HG03135 (cell line): ENCODE results near the gene CCNQ.

ENCODE experiments used
- ATAC-seq: cut with Tn5 transposase; IDR thresholded peaks from one replicate; pipeline ENCODE4 v1.9.1; 2021; ENCODE audit warnings: mild to moderate bottlenecking, moderate library complexity; ENCODE audit not compliant: unreplicated experiment

CCNQ gene

DNA sequence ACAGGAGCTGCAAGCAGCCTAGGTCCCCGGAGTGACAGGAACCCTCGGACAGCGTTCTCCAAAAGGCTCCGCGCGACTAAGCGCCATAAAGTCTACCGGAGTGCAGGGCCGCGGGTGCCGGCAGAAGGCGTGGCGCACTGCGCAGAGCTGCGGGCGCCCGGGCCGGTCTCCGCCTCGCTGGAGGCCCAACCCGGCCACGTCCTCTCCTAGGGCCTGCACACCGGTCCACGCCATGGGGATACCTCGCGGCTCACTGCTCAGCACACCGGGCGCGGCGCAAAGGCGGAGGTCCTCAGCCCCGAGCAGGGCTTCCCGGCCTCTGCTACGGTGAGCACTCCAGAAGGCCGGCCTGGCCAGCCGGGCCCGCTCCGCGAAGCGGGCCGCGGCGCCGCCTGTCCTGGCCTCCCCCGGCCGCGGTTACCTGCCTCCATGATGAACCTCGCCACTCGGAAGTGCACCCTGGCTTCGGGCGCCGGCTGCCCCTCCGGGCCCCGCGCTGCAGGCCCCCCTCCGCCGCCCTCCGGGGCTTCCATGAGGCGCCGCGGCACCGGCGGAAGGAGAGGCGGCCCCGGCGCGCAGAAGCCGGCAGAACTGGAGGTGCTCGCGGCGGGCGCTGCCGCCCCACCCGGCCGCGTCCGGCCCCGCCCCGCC is at the start of gene CCNQ:
CCNQ (minus strand) TSS at position 599 of the 651 bp plus-strand sequence; CDS start at position 533, 66 bp downstream.
- peak; percentile 46 for ATAC-seq

DNA sequence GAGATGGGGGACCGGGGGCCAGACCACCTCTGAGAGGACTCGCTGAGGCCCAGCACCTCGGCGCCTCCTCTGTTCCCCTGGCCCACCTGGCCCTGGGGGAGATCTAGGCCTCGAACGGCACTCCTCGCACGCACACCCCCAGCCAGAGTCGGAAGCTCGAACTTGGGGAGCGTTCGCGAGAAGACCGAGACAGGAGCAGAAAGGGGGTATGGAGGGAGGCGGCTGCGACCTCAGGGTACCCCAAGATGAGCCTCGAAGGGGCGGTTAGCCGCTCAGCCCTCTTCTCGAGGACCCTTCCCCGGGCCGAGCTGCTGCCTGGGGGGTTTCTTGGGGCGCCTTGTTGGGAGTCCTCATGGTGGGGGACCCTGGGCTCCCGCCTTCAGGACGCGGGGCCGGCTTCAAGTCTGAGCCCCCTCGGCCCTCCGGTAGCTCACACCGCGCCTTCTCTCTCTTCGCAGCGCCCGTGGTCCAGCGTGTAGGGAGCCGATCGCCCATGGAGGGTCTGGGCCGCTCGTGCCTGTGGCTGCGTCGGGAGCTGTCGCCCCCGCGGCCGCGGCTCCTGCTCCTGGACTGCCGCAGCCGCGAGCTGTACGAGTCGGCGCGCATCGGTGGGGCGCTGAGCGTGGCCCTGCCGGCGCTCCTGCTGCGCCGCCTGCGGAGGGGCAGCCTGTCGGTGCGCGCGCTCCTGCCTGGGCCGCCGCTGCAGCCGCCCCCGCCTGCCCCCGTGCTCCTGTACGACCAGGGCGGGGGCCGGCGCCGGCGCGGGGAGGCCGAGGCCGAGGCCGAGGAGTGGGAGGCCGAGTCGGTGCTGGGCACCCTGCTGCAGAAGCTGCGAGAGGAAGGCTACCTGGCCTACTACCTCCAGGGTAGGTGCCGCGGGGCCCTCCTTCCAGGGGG is 48.8 kb upstream of the CCNQ start:
- ATAC-seq = no peak

DNA sequence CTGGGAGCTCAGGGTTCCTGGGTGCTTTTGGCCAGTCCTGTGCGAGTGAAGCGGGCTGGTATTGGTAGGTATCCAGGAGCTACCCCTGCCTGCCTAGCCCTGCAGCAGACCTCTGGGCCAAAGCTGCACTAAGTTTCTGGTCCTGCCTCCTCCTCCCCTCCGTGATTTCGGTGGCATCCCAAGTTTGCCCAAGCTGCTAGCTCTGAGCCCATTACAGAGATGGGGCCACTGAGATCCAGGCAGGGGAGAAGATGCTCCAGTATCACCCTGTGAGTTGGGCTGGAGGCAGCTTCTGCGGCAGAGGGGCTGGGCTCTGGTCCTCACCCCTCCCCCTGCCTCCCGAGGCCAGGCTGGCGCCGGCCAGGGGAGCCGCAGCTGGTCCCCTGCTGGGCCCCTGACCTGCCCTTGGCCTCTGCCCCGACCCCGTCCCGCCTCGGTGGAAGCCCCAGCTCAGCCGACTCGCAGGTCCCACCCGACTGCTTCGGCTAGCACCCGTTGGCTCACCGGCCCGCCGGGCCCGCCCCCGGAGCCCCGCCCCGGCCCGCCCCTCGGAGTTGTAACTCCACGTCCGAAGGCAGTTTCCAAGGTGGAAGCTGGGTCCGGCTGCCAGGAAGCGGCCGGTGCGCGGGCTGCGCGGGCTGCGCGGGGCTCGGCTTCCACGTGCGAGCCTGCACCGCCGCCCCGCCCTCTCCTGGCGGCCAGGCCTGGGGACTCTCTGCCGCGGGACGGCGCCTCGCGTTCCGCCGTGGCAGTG is 47.9 kb upstream of the CCNQ start, which contains the start of gene DUSP9:
DUSP9 (plus strand) TSS at position 584 of the 754 bp plus-strand sequence. CDS start 751 bp downstream, outside the sequence.
- no peak for ATAC-seq

DNA sequence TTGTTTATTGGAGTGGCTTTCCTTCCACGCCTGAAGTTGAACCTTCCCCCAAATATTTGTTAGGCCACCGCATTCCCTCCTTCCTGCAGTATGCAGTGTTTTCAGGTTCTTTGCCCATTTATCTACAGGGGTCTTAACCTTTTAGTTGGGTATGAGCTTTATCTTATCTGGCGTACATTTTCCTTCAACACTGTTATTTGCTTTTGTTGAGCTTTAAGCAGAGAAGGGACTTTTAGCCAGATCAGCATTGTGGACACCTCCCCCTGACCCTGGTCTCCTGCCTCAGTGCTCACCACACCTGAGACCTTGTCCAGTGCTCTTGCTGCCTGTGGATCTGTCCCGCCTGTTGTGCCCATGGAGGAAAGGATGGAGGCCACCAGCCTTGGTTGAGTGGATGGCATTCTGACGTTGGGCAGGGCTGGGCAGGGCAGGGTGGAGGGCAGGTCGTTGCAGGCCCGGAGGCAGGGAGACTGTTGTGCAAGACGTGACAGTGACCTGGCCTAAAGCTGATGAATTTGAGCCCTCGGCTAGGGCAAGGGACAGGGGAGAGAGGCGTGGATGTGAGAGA is 47.1 kb upstream of the CCNQ start:
- no peak for ATAC-seq

DNA sequence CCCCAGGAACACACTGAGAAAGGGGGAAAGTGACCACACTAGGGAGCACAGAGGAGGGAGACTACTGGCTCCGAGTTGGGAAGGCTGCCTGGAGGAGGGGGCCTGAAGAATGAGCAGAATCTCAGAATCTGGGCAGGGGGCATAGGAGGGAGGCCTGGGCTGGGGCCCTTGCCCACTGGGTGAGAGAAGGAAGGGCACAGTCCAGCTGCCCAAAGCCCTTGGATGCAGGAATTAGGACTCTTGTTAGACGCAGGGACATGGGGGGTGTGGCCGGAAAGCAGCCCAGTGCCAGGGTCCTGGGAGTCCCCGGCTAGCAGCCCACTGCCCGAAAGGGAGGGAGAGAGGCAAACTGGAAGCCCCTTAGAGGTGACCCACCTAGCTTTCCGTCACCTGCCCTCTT is 46.2 kb upstream of the CCNQ start:
- ATAC-seq = no peak

GRCh38 chrX:153644356-153645125 is 45.6 kb upstream of the CCNQ start:
- no peak for ATAC-seq

DNA sequence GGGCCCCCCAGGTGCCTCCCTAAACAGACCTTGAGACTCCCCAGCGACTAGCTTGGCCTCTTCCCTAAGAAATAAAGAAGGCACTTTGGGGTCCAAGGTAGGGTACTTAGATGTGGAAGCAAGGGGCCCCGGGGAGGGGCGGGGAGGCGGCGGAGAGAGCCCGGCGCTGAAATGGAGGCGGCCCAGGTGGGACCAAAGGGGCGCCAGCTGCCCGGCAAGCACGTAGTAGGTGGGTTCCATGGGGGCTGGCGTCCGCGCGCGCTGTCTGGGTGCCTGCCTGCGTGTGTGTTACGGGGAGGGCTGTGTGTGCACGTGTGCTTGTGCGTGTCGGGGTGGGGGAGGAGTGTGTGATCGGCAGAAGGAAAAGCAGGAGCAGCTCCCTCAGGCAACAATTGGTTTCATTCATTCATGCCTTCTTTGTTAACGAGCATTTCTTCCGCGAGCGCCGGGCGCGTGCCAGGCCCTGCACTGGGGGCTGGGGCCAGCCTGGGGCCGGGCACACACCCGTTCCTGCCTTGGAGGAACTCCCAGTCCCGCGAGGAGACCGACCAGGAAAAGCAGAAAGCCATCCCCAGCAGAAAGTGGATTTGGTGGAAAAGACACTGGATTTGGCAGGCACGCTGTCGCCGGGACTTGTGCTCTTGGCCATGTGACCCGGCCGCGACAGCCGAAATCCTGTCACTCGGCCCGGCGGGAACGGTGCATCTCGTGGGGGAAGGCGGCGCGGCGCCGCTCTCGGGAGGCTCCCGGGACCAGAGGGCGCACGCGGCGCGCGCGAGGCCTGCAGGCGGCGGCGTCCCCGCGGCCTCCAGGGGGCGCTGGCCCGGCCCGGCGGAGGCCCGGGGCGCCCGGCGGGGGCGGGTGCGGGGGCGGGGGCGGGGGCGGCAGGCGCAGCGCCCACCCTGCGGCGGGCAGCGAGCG is 44.8 kb upstream of the CCNQ start:
- no peak for ATAC-seq

GRCh38 chrX:153642655-153643430 is 43.9 kb upstream of the CCNQ start:
- ATAC-seq = no peak

DNA sequence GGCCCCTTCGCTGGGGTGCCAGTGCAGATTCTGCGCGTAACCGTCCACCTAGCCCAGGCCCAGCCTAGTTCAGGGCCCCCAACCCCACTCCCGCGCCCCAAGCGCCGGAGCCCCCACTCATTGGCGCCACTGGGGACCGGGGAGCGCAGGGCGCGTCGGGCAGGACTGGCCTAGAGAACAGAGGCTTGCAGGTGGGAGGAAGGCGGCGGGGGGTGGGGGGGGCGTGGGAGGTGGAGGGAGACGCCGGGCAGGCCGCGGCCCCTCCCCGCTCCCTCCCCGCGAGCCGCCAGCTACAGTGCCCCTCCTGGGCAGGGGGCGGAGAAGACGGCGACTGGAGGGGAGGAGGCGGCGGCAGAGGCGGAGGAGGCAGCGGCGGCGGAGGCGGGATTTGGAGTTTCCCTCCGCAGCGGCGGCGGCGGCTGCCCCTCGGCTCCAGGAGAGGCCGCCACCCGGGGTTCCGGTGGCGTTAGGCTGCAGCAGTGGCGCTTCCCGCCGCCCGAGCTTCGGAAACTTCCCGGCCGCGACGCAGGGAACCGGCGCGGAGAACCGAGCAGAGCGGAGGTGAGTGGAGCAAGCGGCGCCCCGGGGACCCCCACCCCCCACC is 43.2 kb upstream of the CCNQ start:
- no peak for ATAC-seq

GRCh38 chrX:153641627-153642026 is 42.7 kb upstream of the CCNQ start:
- ATAC-seq = no peak

DNA sequence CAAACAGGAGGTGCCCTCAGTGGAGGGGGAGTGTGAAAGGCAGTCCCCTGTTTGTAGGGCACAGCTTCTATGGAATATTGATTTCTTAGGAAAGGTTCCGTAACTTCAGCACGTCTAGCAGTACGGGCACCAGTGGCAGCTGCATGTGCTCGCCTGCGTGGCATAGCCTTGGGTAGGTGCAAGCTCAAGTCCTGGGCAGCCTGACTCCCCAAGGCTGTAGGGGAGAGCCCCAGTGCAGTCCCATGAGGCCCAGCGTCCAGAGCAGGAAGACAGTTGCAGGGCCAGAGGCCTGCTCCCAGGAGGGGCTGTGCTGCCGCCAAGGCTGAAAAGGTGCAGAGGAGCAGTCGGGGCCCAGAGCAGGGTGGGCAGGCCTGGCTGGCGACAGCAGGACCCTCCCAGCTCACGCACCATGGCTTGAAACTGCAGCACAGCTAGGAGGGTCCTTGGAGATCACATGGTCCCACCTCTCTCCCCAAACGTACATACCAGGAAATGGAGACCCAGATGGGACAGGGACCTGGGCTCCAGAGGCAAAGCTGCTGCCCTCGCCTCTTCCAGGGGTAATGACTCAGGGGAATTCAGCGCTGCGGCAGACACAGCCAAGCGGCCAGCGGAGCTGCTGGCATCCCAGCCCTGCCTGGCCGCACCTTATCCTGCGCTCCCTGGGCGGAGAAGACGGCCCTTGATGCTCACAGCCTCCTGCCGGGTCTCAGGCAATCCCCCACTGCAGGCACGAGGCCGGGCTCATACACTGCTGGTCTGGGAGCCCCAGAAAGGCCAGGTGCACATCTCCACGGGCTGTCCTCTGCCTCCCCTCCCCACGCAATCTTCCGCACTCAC is 42.0 kb upstream of the CCNQ start:
- ATAC-seq = no peak

DNA sequence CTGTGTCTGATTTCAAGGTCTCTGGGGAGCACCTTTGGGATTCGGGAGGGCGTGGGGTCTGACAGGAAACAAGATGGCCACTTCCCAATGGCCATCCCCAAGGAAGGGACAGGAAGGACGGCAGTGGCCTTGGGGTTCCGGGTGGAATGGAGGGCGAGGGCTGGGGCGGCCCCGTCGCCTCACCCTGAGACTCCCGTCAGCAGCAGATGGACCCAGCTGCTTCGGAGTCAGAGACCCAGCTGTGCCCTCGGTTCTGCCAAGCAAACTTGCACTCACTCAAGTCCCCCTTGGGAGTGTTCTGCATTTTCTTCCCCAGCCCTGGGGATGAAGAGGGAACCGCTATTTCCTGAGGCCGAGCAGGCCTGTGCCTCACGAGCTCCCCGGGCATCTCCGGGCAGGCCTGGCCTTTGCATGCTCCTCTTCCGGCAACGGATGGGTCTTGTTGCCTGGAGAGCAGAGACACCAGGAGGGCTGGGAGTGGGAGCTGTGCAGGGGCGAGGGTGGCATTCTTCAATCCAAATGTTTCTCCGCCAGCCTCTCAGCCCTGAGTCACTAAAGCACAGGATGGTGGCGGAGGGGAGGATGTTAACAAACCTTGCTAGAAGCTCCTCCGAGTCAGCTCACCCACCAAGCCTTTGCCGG is 41.2 kb upstream of the CCNQ start:
- ATAC-seq = no peak

DNA sequence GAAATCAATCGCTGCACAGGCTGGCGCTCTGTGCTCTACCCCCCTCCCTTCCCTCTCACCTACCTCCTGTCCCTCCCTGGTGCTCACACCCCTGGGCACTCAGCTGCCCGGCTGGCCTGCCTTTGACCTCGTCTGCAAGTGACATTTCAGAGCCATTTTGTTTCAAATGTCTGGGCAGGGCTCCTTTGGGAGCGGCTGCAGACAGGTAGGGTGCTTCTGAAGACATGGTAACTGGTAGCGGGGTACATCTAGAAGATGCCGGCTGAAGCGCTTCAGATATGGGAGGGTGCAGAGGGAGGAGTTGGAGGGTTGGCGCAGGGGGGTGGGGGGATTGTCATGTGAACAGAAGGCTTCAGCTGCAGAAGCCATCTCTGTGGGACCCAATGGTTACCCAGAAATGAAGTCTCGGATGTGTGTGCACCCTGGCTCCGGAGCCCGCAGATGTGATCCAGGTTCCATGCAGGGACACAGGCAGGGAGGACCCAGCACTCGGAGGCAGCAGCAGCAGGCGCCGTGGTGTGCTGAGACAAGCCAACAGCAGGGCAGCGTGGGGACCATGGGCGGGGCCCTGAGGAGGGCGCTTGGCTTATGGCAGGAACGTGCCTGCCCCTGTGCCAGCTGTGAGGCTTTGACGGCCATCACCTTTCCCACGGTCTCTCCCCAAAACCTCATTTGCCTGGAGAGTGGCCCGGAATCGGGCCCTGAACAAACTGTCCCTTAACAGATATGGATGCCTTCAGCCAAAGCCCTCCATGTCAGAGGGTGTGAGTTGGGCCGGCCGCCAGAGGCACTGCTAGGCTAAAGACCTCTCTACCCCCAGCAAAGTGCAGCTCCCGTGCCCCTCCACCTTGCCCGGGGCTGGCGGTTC is 40.5 kb upstream of the CCNQ start:
- ATAC-seq = no peak

DNA sequence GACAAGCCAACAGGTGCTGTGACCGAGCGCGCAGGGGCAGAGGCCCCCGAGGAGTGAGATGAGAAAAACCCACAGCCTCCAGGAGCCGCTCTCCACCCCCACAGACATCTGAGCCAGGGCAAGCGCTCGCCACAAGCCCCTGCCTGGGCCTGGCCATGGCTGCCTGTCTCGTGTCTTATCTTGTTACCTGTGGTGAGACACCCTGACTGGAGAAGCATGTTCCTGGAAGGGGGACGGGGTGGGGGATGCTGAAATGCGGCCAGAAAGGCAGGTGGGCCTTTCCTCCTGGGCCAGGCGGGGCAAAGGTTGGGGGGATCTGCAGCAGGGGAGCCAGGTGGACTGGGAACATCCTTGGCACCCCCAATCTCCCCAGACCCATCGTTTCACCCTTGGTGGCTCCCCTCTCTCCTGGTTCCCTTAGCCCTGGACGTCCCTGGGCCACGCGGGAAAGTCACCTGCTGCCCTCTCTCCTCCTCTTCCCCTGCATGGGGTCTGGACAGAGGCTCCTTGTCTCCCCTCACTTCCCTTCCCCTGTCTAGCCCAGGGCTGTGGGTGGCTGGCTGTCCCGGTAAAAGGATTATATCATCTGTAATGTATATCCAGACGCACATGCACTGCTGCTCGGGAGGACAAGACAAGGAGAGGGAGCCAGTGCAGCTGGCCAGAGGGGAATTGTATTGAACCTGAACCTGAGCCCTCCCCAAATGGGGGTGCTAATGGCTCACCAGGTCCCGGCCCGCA is 39.7 kb upstream of the CCNQ start:
- ATAC-seq = no peak

- no peak for ATAC-seq
These were observed 39.1 kb upstream of the CCNQ start for GRCh38 chrX:153638041-153638371.
